Left lung (tissue), 10 donors: Measurements from ENCODE around the gene WDR7. TPM values are rescaled to one million over a fixed set of nuclear protein-coding genes. Genes with fewer than 3 reads are reported as not detected.

Experiments
- ATAC-seq: fragments of 200-7000 bp; cut with Tn5 transposase; one replicate; pipeline ENCODE4 v1.9.1; 2020; ENCODE audit warnings: moderate library complexity
- DNase-seq, 4 donors: peaks; one replicate each; pipeline ENCODE4 v3.0.0-alpha.2; 2013 to 2020
- H3K27ac ChIP-seq, 2 donors: fragments of 200-600 bp; sonication (generic) in 1 of 2; one replicate each; pipeline versions ENCODE4 v1.5.0 to v1.8.0; 2020 to 2021
- H3K27me3 ChIP-seq, 2 donors: fragments of 200-600 bp; sonication (generic) in 1 of 2; one replicate each; pipeline versions ENCODE4 v1.5.0 to v1.8.0; 2020 to 2021
- H3K36me3 ChIP-seq, 2 donors: fragments of 200-600 bp; sonication (generic) in 1 of 2; one replicate each; pipeline versions ENCODE4 v1.5.0 to v1.8.0; 2020 to 2021
- H3K4me1 ChIP-seq, 2 donors: fragments of 200-600 bp; one replicate each; pipeline ENCODE4 v1.8.0; 2021
- H3K4me3 ChIP-seq, 2 donors: fragments of 200-600 bp; sonication (generic) in 1 of 2; one replicate each; pipeline versions ENCODE4 v1.5.0 to v1.8.0; 2020 to 2021; ENCODE audit warnings: mild to moderate bottlenecking in 1 of 2
- H3K9me3 ChIP-seq, 2 donors: fragments of 200-600 bp; sonication (generic) in 1 of 2; one replicate each; pipeline versions ENCODE4 v1.5.0 to v1.8.0; 2020 to 2021
- CTCF ChIP-seq, 2 donors: fragments of 200-600 bp; sonication (generic) in 1 of 2; IDR thresholded peaks; one replicate each; pipeline versions ENCODE4 v1.5.0 to v1.8.0; 2021; ENCODE audit warnings: antibody characterized with exemption in 2 of 2
- intact Hi-C, 2 donors: fragments of 100-400 bp; cut with DNase I; formaldehyde crosslinking; loops; one replicate each; pipeline versions ENCODE4 v1.11.2 to v1.14.2; 2022
- polyA plus RNA-seq, 6 donors: library from polyadenylated mRNA; unstranded; fragments of 120-200 nt; gene quantifications; one replicate each; pipeline ENCODE4 v1.2.1, GENCODE V29; 2013; ENCODE audit not compliant: insufficient read length in 6 of 6
- total RNA-seq, 2 donors: library from RNA; stranded (reverse); fragmentation: NEBNext Ultra II Directional; extraction: Animal tissue kit (Norgen Biotek cat#: 25700); gene quantifications; one replicate each; pipeline ENCODE4 v1.2.1, GENCODE V29; 2021
- donor health status: DM: no; HTN: yes; CAD: no.
- donor health status: DM: no; HTN: no; CAD: no.

The WDR7 gene
- total and polyA plus RNA-seq, 8 donors = 10.9 to 37.7 (median 12.8) TPM

DNA sequence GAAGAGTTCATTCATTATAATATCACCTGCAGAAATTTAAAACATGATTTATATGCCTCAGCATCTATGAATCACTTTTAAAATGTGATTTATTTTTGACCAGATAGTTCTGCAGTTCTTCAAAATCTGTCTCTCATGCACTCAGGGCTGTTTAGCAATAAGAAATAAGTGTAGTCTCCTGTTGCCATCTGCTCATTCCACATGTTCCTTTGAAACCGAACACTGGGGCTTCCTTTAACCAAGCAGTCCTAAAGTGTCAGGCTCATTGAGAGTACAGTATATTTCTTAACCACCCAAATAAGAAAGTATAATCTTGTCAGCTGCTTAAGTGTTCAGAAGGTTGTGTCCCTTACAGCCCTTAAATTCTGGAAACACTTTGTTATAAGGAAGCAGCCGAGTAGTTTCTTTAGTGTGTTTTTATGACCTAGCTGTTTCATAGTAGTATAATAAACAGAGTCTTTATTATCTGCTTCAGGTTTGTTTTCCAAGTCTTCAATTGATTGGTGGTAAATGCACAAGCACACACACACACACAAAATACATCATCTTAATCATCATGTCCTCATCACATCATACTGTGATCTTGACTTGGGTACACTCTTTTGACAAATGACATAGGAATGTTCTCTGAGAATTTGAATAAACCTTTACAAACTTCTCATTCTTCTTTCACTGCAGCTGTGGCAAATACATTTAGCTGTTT lies 10.4 kb downstream of the WDR7 start:
- ATAC-seq (no peak), DNase-seq (no peak)
- intact Hi-C loops = no loop called here
- H3K36me3 ChIP-seq = no peaks in the 10 kb centered on the region
- no peaks in the 10 kb centered on the region for H3K9me3 ChIP-seq
- H3K4me3 ChIP-seq = no peak overlapping the region
- H3K27me3 ChIP-seq = no peaks in the 10 kb centered on the region
- no peaks in the 10 kb centered on the region for H3K4me1 ChIP-seq
- H3K27ac ChIP-seq = no peak overlapping the region
- no peak for TF ChIP-seq CTCF (IDR thresholded peaks at IDR 0.05)

DNA sequence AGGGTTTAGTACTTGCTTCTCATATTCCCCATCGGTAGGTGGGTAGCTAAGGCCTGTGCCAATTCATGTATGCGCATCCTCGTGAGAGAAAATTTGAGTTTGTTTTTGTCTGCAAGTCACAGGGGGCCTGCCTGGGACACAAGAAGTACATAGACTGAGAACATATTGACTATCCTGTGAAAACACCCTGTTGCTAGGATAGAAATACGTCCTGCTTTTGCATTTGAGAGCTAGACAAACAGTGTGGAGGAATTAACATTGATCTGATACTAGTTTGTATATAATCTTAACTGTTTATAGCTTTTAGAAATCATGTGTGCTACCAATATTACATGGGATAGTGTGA lies 10.9 kb downstream of the WDR7 start:
- DNase-seq (no peak), ATAC-seq (no peak)
- no peaks in the 10 kb centered on the region for H3K36me3 ChIP-seq
- H3K4me1 ChIP-seq = no peaks in the 10 kb centered on the region
- intact Hi-C loops = no loop called here
- TF ChIP-seq CTCF (IDR thresholded peaks at IDR 0.05) = no peak
- H3K4me3 ChIP-seq = no peak overlapping the region
- H3K27ac ChIP-seq = no peak overlapping the region
- no peaks in the 10 kb centered on the region for H3K27me3 ChIP-seq
- H3K9me3 ChIP-seq = no peaks in the 10 kb centered on the region

DNA sequence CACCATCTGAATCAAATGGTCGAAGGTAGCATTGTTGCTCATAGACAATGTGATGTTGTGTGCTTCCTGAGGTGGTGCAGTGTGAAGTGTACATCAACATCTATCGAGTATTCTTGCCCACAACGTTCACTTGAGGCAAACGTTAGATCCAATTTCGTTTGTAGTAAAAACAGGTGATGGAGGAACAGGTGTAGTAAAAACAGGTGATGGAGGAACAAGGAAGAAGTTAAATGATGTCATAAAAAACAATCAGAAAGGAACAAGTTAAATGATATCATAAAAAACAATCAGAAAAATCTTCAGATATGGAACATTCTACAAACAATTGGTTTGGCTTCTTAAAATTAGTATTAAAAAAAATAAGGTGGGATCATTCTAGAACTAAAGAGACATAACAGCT lies 11.3 kb downstream of the WDR7 start:
- no peak for TF ChIP-seq CTCF (IDR thresholded peaks at IDR 0.05)
- H3K9me3 ChIP-seq = no peaks in the 10 kb centered on the region
- intact Hi-C loops = no loop called here
- DNase-seq (no peak), ATAC-seq (no peak)
- H3K27me3 ChIP-seq = no peaks in the 10 kb centered on the region
- H3K27ac ChIP-seq = no peak overlapping the region
- no peak overlapping the region for H3K4me3 ChIP-seq
- no peaks in the 10 kb centered on the region for H3K4me1 ChIP-seq
- no peaks in the 10 kb centered on the region for H3K36me3 ChIP-seq

DNA sequence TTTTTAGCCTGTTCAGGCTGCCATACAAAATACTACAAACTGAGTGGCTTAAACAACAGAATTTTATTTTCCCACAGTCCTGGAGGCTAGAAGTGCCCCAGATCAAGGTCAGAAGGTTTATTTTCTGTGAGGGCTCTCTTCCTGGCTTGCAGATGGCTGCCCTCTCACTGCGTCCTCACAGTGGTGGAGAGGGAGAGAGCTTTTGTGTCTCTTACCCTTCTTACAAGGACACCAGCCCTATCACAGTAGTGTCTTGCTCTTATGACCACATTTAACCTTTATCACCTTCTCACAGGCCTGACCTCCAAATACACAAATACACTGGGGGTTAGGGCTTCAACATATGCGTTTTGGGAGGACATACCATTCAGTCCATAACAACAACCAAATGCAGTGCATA lies 11.7 kb downstream of the WDR7 start:
- H3K4me1 ChIP-seq = no peaks in the 10 kb centered on the region
- no peak for DNase-seq
- no peak for ATAC-seq
- H3K36me3 ChIP-seq = no peaks in the 10 kb centered on the region
- H3K27me3 ChIP-seq = no peaks in the 10 kb centered on the region
- TF ChIP-seq CTCF (IDR thresholded peaks at IDR 0.05) = no peak
- no peak overlapping the region for H3K27ac ChIP-seq
- H3K9me3 ChIP-seq = no peaks in the 10 kb centered on the region
- intact Hi-C loops = no loop called here
- no peak overlapping the region for H3K4me3 ChIP-seq

DNA sequence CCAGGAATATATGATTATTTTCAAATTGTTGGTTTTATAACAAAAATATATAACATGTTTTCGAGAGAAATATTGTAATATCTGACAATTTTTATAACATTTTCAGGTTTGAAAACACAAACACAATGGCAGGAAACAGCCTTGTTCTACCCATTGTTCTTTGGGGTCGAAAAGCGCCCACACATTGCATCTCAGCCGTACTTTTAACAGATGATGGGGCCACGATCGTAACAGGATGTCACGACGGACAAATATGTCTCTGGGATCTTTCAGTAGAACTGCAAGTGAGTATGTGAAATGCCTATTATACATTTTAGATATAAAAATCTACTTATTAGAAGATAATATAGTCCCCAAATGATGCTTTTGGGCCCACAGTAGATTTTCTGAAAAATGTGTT lies 21.2 kb downstream of the WDR7 start:
- H3K36me3 ChIP-seq = peaks cover 0 to 14% of the 10 kb centered on the region in 2 donors
- DNase-seq = no peak
- no peaks in the 10 kb centered on the region for H3K9me3 ChIP-seq
- intact Hi-C loops = no loop called here
- no peak overlapping the region for H3K27ac ChIP-seq
- H3K27me3 ChIP-seq = no peaks in the 10 kb centered on the region
- TF ChIP-seq CTCF (IDR thresholded peaks at IDR 0.05) = no peak
- no peaks in the 10 kb centered on the region for H3K4me1 ChIP-seq
- no peak overlapping the region for H3K4me3 ChIP-seq
- ATAC-seq = no peak
